GM10266 (cell line): ENCODE measurements around the gene PRSS22.

Source experiments
- DNase-seq: peaks from one replicate; pipeline ENCODE4 v3.0.0; 2012; ENCODE audit errors: extremely low spot score
- CTCF ChIP-seq: IDR thresholded peaks from 2 replicates; pipeline ENCODE4 v1.5.1; 2012; ENCODE audit warnings: mild to moderate bottlenecking, low read depth; ENCODE audit not compliant: control insufficient read depth, insufficient read depth; ENCODE audit errors: missing control alignments

Gene PRSS22

DNA sequence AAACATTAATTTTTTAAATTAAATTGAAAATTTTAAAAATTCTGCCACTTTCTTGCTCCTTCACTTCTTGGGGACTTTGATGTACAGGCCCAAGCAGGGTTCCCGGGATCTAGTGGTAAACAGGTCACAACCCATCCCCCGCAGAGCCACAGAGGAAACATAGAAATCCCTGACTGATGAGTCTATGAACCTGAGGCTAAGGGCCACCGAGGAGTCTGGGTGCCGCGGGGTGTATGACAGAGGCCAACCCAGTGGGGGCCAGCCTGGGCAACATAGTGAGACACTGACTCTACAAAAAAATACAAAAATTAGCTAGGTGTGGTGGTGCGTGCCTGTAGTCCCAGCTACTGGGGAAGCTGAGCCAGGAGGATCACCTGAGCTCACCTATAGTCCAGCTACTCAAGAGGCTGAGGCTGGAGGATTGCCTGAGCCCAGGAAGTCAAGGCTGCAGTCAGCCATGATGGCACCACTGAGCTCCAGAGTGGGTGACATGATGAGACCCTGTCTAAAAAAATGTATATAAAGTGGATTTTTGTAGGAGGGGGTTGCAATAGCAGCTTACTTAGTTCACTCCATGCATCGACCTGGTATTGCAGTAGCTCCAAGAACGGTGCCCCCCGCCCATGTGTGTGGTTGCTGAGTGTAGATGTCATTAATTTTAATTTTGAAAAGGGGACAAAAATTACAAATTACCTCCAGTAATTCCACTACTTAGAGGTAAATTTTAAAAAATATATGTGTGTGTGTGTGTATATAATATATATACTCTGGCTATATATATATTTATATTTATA is 44.6 kb upstream of the PRSS22 start:
- TF ChIP-seq CTCF: no peak
- no peak for DNase-seq

GRCh38 chr16:2900526-2901075 is 42.6 kb upstream of the PRSS22 start:
- TF ChIP-seq CTCF: no peak
- no peak for DNase-seq

GRCh38 chr16:2899564-2900072 is 41.6 kb upstream of the PRSS22 start:
- TF ChIP-seq CTCF: no peak
- DNase-seq: no peak

DNA sequence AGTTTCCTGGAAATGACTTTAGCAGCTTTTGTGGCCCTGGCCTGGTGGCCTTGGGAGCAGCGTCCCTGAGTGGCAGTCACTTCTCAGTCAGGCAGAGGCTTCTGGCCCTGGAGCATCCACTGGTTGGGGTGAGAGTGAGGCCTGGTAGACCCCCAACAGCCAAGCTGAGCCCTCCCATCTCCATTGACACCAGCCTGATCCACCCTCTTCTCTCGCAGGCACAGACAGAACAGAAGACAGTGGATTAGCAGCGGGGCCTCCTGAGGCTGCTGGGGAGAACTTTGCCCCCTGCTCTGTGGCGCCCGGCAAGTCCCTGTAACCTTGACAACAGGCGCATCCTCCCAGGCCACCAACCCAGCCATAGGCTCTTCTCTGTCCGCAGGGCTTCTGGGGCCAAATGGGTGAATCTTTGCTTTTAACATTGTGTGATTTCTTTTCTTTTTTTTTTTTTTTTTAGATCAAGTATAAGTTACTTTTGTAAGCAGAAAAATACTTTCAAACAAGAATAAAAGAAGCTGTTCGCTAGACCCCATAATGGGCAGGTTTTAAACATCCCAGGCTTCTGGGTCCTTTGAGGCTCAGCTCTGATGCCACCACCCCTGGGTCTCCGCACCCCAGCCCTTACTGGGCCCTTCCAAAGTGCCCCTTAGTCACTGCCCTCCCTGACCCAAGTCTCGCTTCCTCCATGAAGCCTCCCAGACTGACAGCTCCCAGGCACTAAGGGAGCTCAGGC is 41.0 kb upstream of the PRSS22 start:
- no peak for TF ChIP-seq CTCF
- DNase-seq: no peak

GRCh38 chr16:2897110-2897509 is 39.1 kb upstream of the PRSS22 start:
- TF ChIP-seq CTCF: no peak
- peak; percentile 53 for DNase-seq

GRCh38 chr16:2896480-2897010 is 38.6 kb upstream of the PRSS22 start:
- TF ChIP-seq CTCF: no peak
- no peak for DNase-seq
